Stomach (tissue), 4 donors: ENCODE results near the gene TFB1M.

Experiments
- EP300 ChIP-seq: sonication (generic); formaldehyde crosslinking; IDR thresholded peaks from one replicate; pipeline ENCODE4 v1.6.1; 2017; ENCODE audit warnings: antibody characterized with exemption
- TF ChIP-seq, protein P1 (sequence below), 7 experiments: fragments of 450-650 bp in 4 of 7; fragments of 200-600 bp in 3 of 7; sonication (generic) in 3 of 7; IDR thresholded peaks; one replicate each; pipeline ENCODE4 v1.5.1; 2016 to 2019; ENCODE audit warnings: antibody characterized with exemption in 7 of 7, control low read depth in 2 of 7, mild to moderate bottlenecking in 1 of 7

GRCh38 chr6:155319902-155320301 is 5.6 kb upstream of the TFB1M start:
- TF ChIP-seq, protein P1, sequence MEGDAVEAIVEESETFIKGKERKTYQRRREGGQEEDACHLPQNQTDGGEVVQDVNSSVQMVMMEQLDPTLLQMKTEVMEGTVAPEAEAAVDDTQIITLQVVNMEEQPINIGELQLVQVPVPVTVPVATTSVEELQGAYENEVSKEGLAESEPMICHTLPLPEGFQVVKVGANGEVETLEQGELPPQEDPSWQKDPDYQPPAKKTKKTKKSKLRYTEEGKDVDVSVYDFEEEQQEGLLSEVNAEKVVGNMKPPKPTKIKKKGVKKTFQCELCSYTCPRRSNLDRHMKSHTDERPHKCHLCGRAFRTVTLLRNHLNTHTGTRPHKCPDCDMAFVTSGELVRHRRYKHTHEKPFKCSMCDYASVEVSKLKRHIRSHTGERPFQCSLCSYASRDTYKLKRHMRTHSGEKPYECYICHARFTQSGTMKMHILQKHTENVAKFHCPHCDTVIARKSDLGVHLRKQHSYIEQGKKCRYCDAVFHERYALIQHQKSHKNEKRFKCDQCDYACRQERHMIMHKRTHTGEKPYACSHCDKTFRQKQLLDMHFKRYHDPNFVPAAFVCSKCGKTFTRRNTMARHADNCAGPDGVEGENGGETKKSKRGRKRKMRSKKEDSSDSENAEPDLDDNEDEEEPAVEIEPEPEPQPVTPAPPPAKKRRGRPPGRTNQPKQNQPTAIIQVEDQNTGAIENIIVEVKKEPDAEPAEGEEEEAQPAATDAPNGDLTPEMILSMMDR (IDR thresholded peaks at IDR 0.05) = no peak
- no peak for TF ChIP-seq EP300
